HG03432 (cell line): ENCODE measurements around the gene PDGFD.
A peak's percentile ranks its signal among the peaks of the same experiment; 100 is the strongest.

Experiments
- ATAC-seq: cut with Tn5 transposase; IDR thresholded peaks from one replicate; pipeline ENCODE4 v1.9.1; 2021; ENCODE audit warnings: mild to moderate bottlenecking, moderate library complexity; ENCODE audit not compliant: unreplicated experiment

The PDGFD gene

GRCh38 chr11:104005234-104005855 lies 158.6 kb downstream of the PDGFD start:
- ATAC-seq = no peak

DNA sequence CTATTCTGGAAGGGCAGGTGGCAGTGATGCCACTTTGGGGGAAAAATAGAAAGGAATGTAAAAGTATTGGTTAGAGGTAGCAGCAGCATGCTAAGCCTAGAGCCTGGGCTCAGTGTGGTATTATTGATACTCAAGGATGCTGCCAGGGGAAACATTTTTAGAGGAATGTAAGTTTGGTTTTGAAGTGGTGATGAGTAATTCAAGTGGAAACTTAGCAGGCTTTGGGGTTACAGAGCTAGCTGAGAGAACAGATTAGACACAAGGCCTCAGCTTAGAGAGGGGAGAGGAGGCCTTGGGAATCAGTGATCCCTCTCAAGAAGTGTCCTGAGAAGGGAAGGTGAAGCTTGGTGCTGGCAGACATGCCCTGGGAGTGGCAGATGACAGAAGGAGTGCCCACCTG lies 160.5 kb downstream of the PDGFD start:
- ATAC-seq = no peak

- no peak for ATAC-seq
These were observed 162.3 kb downstream of the PDGFD start for GRCh38 chr11:104001561-104002056.

DNA sequence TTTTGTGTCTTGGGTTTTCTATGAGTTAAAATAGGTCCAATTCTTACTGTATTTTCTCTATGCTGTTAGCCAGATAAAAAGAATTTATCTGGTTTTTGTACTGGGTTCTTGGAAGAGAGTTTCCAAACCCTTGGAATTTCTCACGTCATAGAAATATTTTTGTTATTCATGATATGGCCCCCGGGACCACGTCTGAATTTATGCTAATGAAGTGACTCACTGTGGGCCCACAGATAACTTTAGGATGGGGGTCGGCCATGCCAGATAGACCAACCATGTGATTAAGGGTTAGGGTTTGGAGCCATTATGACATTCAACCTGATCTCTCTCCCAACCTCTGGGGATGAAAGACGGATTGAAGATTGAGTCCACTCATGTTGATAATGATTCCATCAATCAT lies 163.1 kb downstream of the PDGFD start:
- ATAC-seq = no peak

DNA sequence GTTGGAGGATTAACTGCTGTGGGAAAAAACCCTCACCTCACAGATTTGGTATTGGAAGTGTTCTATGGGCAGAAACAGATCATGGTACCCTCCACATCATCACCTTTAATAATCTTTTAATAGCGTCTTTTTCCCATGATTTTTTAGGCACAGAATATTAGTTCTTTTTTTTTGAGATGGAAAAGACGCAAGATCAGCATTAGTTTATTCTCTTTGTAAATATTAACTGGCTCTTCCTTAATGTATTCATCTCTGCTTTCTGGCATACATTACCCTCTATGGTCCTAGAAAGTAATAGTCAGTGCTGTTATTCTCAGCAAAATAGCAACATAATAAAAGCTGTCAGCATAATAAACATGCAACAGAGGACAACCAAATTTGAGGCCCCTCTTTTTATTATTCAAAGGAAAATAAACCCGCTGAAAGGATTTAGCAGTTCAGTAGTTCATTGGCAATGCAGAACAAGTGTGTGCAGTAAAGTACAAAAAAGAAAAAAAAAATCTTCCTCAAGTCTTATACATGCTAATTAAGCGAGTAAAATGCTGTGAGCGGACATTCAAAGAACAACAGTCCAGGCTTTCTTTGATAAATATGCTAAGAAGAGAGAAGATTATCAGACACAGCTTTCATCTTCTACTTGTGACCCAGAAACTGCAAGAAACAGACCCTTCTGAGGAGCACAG lies 165.0 kb downstream of the PDGFD start:
- ATAC-seq = no peak

- peak; percentile 80 for ATAC-seq
These were observed 166.9 kb downstream of the PDGFD start for GRCh38 chr11:103997082-103997481.

- no peak for ATAC-seq
These were observed 168.1 kb downstream of the PDGFD start for GRCh38 chr11:103995896-103996295.

DNA sequence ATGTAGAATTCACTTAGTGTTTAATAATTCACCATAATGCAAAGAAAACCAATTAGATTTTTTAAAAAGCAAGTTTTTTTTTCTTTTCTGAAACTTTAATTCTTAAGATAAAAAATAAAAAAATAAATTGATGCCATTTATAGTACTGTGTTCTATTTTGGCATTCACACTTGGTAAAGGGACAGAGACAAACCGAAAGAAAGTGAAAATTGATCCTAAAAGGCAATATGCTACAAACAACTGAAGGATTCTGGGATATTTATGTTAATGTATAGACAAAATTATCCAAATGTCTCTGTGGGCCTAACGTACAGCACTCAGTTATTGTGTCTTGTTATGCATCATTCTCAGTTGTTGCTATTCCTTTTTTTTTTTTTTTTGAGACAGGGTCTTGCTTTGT lies 169.4 kb downstream of the PDGFD start:
- ATAC-seq = no peak

- ATAC-seq = no peak
These were observed 169.9 kb downstream of the PDGFD start for GRCh38 chr11:103994094-103994493.

DNA sequence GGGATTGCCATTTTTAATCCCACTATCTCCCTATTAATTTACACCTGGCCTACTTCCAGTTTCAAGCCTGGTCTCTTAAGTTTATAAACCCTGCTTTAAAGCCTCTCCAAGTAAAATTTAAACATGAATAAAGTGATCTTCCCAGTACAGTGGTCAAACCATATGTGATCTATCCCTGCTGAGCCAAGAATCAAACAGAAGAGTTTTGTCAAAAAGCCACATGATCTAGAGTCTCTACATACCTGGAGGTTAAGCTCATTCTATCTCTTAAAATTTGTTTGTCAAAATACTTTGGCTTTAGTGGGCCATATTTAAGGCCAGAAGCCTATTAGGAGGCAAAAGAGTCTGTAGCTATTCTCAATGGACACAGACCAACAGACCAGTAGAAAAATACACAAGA lies 170.4 kb downstream of the PDGFD start:
- ATAC-seq = no peak

- ATAC-seq = no peak
These were observed 175.4 kb downstream of the PDGFD start for GRCh38 chr11:103988595-103988969.

DNA sequence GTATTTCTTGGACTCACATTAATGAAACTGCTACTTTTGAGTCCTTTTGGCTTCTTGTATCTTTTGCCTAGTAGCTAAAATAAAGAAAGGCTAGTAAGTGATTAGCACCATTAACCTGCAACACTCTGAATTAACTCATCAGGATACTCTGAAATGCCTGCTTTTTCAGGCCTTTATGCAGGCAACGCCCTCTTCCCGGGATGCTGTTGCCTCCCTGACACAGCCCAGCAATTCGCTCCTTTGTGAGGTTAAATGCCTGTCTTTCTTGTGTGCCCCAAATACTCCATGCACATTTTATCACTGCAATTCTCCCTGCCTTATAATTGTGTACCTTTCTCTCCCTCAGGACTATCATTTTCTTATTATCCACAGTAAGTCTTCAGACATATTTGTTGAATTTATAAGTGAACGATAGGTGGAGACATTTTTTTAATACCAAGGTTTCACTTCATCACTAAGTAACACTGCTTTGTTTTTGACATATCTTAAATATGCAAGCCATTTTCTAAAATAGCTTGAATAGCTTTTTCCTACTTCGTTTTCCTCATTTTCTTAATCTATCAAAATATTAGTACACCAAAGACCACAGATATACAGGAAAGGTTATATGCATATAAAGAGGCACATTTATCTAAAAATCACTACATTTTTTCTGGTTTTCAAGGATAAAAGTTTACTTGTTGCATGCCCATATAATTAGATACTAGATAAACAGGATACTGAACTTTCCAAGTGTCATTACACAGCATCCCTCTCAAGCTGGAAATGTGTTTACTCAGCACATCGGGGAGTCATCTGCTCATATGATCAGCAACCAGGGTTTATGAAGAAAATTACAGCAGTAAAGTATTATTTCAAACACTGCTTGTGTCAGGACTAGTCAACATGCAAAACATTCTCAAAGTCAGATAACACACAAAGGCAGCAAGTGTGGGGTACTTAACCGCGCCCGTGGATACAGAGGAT lies 176.0 kb downstream of the PDGFD start:
- no peak for ATAC-seq

DNA sequence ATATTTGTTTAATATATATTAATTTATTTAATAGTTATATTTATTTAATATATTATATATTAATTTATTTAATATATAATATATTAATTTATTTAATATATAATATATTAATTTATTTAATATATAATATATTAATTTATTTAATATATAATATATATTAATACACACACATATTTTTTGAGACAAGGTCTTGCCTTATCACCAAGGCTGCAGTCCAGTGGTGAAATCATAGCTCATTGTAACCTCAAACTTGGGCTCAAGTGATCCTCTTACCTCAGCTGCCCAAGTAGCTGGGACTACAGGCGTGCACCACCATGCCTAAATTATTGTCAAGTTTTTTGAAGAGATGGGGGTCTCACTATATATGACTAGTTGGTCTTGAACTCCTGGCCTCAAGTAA lies 178.9 kb downstream of the PDGFD start:
- no peak for ATAC-seq

- ATAC-seq = no peak
These were observed 183.8 kb downstream of the PDGFD start for GRCh38 chr11:103980108-103980507.

- ATAC-seq = no peak
These were observed 185.0 kb downstream of the PDGFD start for GRCh38 chr11:103978616-103979595.

GRCh38 chr11:103972013-103972412 lies 191.9 kb downstream of the PDGFD start:
- no peak for ATAC-seq

- peak; percentile 96 for ATAC-seq
These were observed 193.2 kb downstream of the PDGFD start for GRCh38 chr11:103970701-103971249.

- ATAC-seq = no peak
These were observed 195.3 kb downstream of the PDGFD start for GRCh38 chr11:103968685-103969084.

DNA sequence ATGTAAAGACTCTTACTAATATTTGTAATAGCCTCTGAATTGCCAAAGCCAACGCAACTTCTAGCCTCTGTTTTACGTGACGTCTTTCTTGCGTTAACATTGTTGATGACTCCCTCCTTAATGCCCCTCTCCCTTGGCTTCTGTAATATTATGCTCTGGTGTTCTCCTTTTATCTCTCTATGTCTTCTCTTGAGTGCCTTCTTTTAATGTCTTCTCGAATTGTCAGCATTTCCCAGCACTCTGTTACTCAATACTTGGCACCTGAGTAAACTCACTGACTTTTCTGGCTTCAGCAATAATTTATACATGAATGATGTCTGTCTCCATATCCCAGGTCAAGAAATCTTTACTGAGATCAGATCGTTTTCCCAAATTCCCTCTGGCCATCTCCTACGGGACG lies 196.0 kb downstream of the PDGFD start:
- ATAC-seq = no peak

- ATAC-seq = no peak
These were observed 199.6 kb downstream of the PDGFD start for GRCh38 chr11:103964390-103964789.
